GM12801 (cell line): ENCODE data around the gene SLC20A1.

ENCODE experiments used
- CTCF ChIP-seq: IDR thresholded peaks from one replicate; pipeline ENCODE4 v1.5.1; 2011; ENCODE audit warnings: control low read depth; ENCODE audit not compliant: insufficient read length; ENCODE audit errors: extremely low read depth

SLC20A1 gene

DNA sequence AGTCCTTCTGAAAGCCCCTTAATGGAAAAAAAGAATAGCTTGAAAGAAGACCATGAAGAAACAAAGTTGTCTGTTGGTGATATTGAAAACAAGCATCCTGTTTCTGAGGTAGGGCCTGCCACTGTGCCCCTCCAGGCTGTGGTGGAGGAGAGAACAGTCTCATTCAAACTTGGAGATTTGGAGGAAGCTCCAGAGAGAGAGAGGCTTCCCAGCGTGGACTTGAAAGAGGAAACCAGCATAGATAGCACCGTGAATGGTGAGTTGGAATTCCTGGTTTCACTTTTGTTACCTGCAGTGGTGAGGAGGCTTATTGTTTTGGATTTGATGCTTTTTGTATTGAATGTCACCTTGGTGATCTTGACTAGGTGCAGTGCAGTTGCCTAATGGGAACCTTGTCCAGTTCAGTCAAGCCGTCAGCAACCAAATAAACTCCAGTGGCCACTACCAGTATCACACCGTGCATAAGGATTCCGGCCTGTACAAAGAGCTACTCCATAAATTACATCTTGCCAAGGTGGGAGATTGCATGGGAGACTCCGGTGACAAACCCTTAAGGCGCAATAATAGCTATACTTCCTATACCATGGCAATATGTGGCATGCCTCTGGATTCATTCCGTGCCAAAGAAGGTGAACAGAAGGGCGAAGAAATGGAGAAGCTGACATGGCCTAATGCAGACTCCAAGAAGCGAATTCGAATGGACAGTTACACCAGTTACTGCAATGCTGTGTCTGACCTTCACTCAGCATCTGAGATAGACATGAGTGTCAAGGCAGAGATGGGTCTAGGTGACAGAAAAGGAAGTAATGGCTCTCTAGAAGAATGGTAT is 13.3 kb downstream of the SLC20A1 start:
- TF ChIP-seq CTCF: no peak

GRCh38 chr2:112660138-112660537 is 14.4 kb downstream of the SLC20A1 start:
- no peak for TF ChIP-seq CTCF

- no peak for TF ChIP-seq CTCF
Measured at GRCh38 chr2:112661656-112662305, 16.0 kb downstream of the SLC20A1 start.

DNA sequence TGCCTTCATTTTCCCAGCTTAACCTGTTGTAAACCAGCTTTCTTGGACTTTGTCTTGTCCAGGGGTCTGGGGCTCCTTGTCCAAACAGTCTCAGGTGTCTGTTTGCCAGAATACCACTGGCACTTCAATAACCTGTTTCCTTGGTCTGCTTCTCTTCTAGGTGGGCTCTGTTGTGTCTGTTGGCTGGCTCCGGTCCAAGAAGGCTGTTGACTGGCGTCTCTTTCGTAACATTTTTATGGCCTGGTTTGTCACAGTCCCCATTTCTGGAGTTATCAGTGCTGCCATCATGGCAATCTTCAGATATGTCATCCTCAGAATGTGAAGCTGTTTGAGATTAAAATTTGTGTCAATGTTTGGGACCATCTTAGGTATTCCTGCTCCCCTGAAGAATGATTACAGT is 17.0 kb downstream of the SLC20A1 start:
- no peak for TF ChIP-seq CTCF

GRCh38 chr2:112664689-112665088 is 18.9 kb downstream of the SLC20A1 start:
- TF ChIP-seq CTCF: no peak

DNA sequence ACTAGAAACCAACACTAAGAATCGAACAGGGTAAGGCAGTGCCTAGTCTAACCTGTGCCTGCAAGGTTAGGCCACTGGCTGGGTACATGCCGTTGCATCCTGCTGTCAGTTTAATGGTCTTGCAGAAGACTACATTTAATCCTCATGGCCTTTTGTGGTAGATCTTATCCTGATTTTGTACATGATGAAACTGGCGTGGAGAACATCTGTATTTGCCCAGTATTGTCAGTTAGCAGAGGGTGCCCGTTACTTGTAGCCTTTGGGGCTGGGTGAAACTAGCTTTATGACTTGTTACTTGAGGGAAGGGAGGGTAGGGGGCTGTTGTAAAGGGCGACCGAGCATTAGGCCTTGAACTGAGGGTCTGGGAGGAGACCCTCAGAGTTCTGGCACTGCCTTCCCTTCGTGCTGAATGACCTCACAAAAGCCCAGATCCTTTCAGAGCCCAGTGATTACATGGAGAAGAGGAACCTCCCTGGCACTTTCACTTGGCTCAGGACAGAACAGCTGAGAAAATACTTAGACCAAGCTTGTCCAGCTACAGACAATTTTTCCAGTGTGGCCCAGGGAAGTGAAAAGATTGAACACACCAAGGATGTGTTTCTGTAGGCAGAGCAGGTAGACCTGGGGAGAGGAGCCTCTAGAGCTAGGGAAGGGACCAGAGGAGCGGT is 19.5 kb downstream of the SLC20A1 start:
- no peak for TF ChIP-seq CTCF

DNA sequence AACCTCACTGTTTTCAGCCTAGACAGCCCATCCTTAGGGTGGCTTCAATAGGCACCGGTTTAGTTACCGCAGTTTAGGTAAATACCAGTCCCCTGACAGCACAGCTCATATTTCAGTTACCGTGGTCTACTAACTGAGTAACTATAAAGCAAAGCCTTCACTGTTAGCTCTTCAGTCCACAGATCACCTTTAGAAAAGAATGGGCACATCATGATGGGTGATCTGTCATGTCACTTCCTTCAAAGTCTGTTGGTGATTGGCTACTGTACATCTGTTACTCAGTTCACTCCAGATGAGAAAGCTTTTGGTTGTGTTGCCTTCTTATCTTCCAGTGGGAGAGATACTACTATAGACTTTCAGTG is 21.0 kb downstream of the SLC20A1 start:
- TF ChIP-seq CTCF: no peak
